NCI-H524 (cell line): ENCODE data around the gene WDR18.

Source experiments
- DNase-seq, 2 experiments: peaks; one replicate each; lab custom pipeline; 2025; lab: John Stamatoyannopoulos, UW

Gene WDR18

DNA sequence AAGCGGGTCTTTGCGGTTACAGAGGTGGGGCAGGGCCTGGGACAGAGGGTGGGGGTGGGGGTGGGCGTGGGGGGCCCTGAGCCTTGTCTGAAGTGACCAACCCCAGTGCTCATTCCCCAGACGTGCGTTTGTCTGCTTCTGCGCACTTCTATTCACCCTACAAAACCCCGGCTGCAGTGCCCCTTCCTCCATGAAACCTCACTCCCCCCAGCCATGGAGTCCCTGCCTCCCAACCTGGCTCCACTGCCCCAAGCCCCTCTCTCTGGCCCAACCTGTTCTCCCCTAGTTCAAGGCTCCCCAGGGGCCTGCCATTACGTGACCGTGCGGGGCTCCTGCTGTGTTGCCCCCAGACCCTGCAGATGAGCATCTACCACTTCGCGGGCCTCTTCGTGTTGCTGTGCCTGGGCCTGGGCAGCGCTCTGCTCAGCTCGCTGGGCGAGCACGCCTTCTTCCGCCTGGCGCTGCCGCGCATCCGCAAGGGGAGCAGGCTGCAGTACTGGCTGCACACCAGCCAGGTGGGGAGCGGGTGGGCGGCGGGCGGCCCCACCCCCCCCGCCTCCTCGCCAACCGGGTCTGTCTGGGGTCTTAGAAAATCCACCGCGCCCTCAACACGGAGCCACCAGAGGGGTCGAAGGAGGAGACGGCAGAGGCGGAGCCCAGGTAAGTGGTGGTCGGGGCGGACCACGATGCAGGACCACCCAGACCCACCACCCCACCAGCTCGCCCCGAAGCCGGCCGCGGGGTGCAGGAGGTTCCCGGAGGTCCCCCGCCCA lies 24.3 kb downstream of the WDR18 start:
- no peak for DNase-seq

DNA sequence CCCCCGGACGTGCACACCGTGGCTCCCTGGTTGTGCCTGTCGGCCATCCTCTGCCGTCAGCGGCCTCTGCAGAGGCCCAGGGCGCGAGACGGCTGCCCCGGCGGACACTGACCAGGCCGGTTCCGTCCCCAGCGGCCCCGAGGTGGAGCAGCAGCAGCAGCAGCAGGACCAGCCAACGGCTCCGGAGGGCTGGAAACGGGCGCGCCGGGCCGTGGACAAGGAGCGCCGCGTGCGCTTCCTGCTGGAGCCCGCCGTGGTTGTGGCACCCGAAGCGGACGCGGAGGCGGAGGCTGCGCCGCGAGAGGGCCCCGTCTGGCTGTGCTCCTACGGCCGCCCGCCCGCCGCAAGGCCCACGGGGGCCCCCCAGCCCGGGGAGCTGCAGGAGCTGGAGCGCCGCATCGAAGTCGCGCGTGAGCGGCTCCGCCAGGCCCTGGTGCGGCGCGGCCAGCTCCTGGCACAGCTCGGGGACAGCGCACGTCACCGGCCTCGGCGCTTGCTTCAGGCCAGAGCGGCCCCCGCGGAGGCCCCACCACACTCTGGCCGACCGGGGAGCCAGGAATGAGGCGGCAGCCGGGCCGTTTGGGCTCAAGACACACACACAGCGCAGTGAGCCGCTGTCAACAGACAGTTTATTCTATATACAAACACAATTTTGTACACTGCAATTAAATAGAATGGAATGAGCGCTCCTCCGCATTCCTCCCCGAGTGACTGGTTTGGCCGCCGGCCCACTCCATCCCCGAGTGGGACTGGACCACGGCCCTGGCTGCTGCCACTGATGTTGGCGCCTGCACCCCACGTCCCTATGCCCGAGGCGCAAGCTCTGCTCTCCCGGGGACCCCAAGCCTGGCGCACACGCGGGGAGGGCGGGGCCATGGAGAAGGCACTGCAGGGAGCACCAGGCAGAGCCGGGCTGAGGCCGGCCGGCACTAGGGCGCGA lies 25.2 kb downstream of the WDR18 start:
- no peak for DNase-seq

DNA sequence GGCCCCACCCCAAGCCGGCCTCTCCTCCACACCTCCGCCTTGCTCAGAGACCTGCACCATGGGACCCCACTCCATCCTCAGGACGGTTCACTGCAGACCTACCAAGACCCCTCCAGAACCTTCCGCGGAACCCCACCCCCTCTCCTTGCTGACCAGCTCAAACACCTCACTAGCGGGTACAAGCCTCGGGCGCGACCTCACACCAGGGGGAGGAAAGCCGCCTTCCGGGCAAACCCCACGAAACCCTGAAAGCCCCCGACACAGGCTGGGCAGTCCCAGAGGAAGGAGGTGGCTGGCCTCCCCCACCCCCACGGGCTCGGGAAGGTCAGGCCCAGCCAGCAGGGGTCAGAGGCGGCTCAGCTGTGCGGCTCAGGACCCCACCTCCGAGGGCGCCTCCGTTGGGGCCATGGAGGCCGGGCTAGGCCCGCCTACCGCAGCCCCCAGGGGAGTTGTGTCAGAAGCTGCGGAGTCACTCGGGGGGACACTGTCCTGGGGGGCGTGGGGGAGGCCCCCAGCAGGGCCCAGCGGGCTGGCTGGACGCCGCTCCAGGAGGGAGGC lies 25.9 kb downstream of the WDR18 start:
- DNase-seq: no peak

DNA sequence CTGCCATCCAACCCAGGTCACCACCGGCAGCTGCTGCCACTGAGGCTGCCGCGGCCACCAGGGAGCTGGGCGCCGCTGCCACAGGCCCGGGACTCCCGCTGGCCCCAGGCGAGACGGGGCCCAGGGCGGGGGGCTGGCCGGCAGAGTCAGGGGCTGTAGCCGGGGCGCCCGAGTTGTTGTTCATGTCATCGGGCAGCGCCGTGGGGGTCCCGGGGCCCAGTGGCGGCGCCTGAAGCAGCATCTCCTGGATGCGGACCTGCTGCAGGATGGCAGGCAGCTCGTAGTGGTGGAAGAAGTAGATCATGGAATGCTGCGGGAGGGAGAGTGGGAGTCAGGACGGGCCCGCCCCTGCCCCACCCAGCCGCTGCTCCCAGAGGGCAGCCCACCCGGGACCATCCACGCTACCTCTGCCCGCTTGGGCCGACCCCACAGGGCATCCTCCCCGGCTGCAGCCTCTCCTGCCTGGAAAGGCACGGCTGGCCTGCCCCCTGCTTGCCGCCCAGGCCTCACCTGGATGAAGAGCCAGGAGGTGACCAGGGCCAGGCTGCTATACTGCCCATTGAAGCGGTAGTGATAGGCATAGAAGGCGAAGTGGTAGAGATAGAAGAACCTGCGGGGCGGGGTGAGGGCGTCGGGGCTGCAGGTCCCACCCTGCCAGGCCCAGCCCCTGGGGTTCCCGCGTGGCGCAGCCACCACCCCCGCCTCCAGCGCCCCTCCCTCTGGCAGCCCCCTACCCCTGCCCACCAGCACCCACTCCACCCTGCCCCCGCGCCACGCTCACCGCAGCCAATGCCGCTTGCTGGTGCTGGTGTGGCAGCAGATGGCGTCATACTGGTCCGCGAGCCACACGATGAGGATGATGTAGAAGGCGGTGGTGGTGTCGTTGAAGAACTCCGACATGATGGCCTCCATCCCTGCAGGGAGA lies 26.7 kb downstream of the WDR18 start:
- no peak for DNase-seq

DNA sequence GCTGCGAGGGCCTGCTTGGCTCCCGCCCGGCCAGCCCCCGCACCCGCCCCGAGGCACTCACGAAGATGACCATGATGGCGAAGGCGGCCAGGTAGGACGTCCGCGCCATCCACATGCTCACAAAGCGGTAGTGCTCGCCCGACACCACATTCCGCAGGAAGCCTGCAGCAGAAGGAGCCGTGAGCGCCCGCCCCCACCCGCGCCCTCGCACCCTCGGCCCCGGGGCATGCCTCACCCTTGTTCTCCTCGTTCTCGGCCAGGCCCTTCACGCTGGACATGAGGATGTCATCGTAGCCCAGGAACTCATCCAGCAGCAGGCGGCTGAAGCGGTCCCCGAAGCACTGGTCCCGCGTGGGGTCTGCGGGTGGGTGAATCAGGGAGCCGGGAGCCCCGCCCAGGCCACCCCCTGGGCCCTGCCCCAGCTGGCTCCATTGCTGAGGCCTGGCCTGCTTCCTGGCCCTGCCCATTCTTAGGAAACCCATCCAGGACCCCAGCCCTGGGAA lies 27.7 kb downstream of the WDR18 start:
- no peak for DNase-seq

DNA sequence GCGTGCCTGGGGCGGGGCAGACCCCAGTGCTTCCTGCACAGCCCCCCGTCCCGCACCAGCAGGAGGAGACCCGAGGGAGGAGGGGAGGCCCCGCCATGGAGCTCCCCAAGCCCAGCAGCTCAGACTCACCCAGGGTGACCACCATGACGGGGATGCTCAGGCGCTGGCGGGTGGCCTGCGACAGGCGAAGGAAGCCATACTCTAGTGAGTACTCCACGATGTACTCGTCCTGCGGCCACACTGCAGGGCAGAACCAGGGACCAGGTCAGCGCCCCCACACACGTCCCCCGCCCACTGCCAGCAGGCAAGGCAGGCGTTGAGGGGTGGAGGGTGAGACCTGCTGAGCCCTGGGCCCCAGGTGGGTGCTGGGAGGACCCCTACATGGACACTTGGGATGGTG lies 28.2 kb downstream of the WDR18 start:
- DNase-seq: no peak

DNA sequence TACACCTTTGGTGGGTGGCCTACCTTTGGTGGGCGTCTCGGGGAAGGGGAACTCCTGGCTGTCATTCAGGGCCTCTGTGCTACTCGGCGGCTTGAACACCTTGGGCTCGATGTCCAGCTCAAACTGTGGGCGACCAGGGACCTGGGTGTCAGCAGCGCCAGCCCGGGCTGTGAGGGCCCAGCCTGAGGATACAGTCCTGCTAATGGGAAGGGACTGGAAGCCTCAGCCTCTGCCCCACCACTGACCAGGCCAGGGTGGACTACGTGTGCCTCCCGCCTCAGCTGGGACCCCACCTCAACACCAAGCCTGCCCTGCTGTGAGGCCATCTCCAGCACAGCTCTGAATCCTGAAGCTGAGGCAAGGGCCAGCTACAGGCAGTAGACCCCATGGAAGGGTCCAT lies 29.1 kb downstream of the WDR18 start:
- DNase-seq: no peak

DNA sequence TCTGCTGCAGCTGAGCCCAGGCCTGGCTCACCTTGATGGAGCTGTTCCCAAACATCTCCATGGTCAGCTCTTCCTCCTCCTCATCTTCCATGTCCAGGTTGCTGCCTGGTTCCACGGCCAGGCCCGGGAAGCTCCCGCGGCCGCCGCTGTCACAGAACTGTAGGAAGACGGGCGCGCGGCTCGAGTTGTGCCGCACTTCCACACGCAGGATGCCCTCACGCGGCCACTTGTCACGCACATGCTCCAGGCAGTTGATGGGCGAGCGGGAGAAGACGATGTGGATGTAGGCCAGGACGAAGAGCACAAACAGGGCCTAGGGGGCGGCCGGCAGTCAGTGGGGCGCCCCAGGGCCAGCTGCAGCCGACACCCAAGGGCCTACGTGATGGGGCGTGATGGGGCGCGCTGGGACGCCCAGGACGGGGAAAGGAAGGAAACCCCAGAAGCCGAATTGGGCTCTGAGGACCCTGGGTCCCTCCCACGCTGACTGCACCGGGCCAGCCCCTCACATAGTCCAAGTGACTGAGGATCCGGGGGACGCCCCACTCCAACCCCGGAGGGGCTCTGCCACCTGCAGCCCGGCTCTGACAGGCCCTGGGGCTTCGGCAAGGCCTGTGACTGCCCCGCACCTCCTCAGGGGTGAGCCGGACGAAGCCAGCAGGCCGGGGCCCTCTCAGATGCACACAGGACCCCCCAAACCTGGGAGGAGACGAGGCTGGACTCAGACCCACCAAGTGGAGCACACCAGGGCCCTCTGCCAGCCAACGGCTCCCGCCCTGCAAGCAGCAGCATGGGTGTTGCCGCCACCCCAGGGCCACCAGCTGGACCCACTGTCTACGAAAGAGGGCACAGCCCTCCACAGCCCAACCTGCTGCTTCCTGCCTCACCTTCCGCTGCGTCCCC lies 30.3 kb downstream of the WDR18 start:
- no peak for DNase-seq

DNA sequence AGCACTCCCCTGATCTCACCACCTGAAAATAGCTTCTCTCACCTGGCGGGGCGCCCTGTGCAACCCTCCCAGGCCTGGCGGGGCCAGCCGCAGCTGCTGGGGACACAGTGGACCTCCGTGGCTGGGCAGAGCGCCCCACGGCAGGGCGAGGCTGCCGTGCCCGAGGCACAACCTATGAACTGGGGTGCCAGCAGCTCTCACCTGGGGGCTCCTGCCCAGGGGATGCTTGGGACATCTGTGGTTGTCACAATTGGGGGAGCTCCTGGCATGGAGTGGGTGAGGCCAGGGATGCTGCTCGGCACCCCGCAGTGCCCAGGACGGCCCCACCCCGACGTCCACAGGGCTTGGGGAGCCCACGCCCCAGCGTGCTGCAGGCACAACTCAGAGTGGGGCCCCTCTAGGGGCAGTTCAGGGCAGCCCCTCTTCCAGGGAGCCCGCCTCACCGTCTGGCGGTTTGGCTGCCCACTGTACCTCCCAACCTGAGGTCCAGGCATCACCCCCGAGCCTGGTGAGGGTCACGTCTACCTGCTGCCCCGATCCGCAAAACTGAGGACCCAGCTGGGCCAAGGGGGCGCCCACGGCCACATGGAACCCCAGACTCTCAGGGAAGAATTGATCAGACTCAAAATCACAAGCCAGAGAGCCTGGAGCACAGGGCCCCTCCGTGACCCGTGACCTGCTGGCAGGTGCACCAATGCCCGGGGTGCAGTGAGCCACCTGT lies 31.1 kb downstream of the WDR18 start:
- DNase-seq: no peak

DNA sequence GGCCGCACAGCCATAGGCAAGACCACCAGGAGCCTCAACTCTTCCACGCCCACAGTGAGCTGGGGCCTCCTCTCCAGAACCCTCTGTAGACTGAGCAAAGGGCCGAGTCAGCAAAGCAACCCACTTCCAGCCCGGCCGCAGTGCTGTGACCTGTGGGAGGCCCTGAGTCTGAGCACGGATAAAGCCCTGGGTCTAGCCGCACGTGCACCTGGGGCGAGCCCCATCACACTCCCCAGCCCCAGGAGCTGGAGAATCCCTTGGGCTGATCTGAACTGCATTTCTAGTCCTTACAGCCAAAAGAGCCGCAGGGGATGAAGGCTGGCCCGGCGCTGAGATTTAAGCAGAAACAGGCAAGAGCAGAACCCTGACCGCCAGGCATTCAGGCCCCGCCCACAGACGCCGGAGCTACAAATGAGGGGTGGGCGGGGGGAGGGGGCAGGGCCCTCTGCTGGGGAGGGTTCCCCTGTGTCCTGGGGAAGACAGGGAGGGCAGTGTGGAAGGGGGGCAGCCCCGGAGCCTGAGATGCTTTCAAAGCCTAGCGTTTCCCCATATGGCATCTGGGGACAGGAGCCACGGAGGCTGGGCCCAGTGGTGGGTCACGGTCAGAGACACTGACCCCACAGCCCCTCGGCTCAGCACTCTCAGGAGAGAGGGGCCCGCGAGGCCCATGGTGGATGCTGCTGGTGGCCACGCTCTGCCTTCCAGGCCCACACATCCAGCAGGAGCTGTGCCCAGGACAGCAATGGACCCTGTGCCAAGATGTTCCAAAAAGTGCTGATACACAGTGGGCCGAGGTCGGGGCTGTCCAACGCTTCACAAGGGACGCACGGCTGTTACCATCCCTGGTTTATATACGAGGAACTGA lies 31.9 kb downstream of the WDR18 start:
- no peak for DNase-seq

DNA sequence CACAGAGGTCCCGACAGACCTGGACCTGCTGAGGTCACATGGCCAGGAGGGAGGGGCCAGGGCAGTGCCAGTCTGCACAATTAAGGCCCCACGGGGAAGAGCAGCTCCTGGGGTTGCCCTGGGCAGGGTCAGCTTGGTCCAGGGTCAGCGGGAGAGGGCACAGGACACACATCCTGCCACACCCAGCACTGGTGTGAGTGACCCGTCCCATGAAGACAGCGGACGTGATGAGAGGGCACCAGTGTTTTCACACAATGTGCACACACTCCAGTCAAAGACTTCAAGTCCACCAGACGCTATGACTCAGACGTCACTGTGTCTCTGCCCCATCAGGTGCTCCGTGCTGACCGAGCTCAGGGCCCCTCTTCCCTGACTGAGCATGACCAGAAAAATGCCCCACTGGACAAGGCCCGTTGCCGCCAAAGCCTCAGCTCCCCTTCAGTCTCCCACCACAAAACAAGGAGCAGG lies 32.5 kb downstream of the WDR18 start:
- DNase-seq: no peak

DNA sequence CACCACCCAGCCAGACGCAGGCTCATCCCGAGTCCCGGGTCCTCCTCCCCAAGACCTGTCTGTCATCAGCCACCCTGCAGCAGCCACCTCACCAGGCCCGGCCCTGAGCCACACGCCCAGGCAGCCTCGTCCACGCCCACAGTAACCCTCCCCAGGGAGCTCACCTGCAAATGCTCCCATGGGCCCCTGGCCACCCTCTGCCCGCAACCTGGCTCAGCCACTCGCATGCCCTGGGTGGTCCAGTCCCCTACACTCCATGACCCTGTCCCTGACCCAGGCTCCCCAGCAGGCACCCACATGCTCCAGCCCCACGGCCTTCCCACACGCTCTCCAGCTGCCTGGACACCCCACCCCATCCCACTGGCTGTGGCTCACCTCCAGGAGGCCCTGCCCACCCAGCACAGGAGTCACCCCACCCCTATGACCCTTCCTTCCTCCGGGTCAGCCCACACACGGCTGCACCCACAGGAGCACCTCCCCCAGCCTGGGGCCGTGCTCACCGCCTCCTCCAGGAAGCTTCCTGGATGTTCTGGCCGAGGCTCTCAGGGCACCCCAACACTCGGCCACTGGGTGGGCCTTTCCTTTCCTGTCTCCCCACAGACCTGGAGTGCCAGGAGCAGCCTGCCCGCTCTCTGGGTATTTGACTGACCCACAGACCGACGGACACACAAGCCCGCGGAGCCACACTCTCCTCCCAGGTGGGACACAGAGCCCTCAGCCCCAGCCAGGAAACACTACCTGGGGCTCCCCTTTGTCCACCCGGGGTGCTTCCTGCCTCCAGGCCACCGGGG lies 33.2 kb downstream of the WDR18 start:
- DNase-seq: no peak

DNA sequence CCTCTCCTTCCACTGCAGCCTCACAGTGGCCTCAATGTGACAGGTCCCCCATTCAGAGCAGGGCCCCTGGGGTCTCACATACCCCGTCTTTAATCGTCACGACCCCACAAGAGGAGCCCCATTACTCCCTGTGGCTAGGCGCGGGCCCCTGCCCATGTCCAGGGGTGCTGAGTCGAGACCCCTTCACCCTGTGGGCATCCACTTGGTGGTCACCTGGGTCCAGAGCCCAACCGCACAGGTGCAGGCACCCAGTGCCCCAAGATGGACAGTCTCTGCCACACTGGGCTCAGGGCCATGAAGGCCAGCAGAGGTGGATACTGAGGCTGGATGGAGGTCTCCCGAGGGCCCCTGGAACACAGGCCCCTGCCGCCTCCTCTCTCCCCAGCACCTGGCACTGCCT lies 33.8 kb downstream of the WDR18 start:
- no peak for DNase-seq

DNA sequence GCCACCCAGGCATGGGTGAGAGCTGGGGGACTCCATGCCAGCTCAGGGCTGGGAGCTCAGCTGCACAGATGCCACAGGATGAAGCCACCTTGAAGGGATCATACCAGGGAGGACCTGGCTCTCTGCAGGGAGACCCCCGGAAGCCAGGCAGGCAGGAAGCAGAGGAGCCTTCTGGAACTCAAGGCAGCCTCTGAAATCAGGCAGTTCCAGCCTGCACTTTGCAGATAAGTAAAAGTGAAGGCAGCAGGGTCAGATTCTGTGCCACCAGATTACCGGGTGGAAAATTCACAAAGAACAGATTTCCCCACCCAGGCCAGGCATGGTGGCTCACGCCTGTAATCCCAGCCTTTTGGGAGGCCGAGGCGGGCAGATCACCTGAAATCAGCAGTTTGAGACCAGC lies 34.2 kb downstream of the WDR18 start:
- no peak for DNase-seq

DNA sequence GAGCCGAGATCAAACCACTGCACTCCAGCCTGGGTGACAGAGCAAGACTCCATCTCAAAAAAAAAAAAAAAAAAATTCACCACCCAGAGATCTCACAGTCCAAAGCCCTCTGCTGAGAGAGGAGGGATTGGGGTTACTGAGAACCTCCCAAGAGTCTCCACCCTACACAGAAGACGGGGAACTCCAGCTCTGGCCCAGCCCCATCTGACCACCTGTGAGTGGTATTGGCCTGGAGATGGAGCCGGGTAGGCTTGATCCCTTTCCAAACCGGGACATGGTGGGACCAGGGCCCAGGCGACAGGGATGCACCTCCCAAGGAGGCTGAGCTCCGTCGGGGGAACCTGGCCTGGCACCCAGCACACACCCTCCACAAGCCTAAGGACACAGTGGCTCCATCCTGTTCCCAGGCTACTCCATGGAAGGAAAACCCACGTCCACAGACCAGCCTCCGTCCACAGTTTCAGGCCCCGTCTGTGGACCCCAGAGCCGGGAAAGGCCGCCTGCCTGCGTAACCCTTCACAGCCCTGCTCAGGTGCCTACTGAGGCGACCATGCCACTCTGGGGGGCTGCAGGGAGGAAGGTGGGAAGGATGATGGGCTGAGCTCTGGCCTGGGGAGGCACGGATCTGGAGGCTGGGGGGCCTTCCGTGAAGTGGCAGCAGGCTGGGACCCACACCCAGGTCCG lies 34.9 kb downstream of the WDR18 start:
- DNase-seq: no peak

DNA sequence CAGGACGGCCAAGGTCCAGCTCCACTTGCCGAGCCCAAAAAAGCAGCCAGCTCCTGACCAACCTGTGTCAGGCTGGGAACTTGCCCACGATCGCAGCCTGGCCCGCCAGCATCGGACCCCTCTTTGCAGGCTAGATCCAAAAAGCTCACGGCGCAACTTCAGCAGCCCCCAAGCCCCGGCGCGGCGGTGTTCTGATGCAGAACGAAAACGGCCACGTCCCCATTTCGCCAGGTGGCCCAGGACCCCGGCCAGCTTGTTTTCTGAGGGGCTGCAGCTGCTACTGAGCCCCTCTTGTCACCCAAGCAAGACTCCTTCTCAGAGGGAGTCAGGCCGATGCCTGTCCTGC lies 35.4 kb downstream of the WDR18 start:
- DNase-seq: no peak
